ENCODE measurements around the gene TXNL4A. TPM values are rescaled to one million over a fixed set of nuclear protein-coding genes. Genes with fewer than 3 reads are reported as not detected.

The TXNL4A gene
- total RNA-seq, 4 donors from 2014 or later: 14.0 to 44.5 (median 19.4) TPM

DNA sequence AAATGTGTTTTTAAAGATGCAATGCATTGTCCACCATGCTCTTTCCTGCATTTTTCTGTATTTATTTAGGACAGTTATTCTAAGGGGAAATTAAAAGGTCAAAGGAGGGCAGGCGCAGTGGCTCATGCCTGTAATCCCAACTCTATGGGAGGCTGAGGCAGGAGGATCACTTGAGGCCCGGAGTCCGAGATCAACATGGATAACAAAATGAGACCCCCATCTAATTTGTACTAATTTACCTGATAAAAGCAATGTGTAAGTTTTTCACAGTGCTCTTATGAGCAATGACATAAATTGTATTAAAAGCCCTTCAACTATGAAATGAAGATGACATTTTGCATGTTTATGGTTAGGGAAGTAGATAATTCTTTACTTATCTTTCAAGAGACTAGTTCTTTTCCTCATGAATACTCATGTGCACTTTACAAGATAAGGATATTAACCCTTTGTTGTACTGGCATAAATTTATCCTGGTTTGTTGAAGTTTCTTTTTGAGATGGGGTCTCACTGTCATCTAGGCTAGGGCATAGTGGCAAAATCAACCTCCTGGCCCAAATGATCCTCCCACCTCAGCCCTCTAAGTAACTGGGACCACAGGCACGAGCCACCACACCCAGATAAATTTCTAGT lies 14.2 kb downstream of the TXNL4A start:
- no peaks in the 10 kb centered on the region for H3K9me3 ChIP-seq
- H3K27ac ChIP-seq: no peak overlapping the region
- peaks cover 0 to 4% (median 0%) of the 10 kb centered on the region in 4 donors for H3K4me1 ChIP-seq
- H3K4me3 ChIP-seq: no peak overlapping the region
- H3K36me3 ChIP-seq: peaks cover 0 to 63% (median 0%) of the 10 kb centered on the region in 3 donors
- DNase-seq: no peak
- H3K27me3 ChIP-seq: no peaks in the 10 kb centered on the region
- TF ChIP-seq, protein P1, sequence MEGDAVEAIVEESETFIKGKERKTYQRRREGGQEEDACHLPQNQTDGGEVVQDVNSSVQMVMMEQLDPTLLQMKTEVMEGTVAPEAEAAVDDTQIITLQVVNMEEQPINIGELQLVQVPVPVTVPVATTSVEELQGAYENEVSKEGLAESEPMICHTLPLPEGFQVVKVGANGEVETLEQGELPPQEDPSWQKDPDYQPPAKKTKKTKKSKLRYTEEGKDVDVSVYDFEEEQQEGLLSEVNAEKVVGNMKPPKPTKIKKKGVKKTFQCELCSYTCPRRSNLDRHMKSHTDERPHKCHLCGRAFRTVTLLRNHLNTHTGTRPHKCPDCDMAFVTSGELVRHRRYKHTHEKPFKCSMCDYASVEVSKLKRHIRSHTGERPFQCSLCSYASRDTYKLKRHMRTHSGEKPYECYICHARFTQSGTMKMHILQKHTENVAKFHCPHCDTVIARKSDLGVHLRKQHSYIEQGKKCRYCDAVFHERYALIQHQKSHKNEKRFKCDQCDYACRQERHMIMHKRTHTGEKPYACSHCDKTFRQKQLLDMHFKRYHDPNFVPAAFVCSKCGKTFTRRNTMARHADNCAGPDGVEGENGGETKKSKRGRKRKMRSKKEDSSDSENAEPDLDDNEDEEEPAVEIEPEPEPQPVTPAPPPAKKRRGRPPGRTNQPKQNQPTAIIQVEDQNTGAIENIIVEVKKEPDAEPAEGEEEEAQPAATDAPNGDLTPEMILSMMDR (IDR thresholded peaks at IDR 0.05): no peak
- TF ChIP-seq POLR2A (IDR thresholded peaks at IDR 0.05): no peak

DNA sequence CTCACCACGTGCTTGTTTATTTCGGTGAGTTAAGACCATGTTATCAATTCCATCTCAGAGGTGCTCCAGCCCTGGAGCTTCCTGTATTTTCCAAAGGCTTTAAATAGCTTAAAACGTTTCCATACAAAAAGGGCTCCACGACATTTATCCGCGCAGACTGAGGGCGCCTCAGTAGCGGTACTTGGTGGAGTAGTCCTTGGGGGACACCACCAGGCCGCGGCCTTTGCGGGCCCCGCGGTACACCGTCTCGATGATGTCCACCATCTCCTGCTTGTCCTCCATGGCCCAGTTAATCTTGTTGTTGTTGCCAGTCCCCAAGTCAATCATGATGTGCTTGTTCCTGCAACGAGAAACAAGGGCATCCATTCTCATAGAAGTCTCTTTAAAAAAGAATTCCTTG lies 14.8 kb downstream of the TXNL4A start:
- Histone ChIP-seq H3K4me1 (peaks cover 0 to 4% (median 0%) of the 10 kb centered on the region in 4 donors), H3K9me3 (no peaks in the 10 kb centered on the region), H3K27ac (no peak overlapping the region), H3K27me3 (no peaks in the 10 kb centered on the region), H3K4me3 (no peak overlapping the region), H3K36me3 (peaks cover 0 to 67% (median 0%) of the 10 kb centered on the region in 3 donors)
- TF ChIP-seq POLR2A (IDR thresholded peaks at IDR 0.05): no peak
- TF ChIP-seq, protein P1 (IDR thresholded peaks at IDR 0.05): no peak
- DNase-seq: no peak

DNA sequence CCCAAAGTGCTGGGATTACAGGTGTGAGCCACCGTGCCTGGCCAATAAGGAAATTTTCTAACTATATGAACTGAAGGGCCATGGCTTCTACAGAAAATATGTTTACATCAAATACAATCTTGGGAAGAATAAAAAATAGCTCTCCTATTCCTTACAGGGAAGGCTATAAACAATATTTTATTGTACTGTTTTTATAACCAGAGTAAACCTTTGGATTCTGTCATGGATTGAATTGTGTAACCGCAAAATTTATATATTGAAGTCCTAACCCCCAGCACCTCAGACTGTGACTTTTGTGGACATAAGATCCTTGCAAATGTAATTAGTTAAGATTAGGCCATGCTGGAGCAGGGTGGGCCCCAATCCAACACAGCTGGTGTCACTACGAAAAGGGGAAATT lies 15.6 kb downstream of the TXNL4A start:
- peaks cover 0 to 4% (median 0%) of the 10 kb centered on the region in 4 donors for H3K4me1 ChIP-seq
- TF ChIP-seq POLR2A (IDR thresholded peaks at IDR 0.05): no peak
- TF ChIP-seq, protein P1 (IDR thresholded peaks at IDR 0.05): no peak
- DNase-seq: no peak
- peaks cover 0 to 75% (median 0%) of the 10 kb centered on the region in 3 donors for H3K36me3 ChIP-seq
- H3K27me3 ChIP-seq: no peaks in the 10 kb centered on the region
- H3K9me3 ChIP-seq: no peaks in the 10 kb centered on the region
- no peak overlapping the region for H3K27ac ChIP-seq
- no peak overlapping the region for H3K4me3 ChIP-seq

DNA sequence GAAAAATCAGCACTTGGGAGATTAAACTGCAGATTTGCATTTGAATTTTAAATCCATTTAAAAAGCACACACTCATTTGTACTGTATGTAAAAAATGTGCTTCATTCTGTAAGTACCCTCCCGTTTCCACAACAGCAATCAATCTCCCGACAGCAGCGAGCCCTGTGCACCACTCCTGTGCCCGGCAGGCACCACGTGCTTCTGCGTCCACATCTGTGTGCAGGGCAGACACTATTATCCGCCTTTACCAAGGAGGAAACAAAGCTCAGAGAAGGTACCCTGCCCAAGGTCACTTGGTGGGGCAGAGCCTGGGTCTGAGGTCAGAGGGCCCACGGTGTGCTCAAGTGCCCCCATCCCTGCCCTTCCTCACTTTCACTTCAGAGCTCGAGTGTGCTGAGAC lies 16.4 kb downstream of the TXNL4A start:
- DNase-seq: no peak

DNA sequence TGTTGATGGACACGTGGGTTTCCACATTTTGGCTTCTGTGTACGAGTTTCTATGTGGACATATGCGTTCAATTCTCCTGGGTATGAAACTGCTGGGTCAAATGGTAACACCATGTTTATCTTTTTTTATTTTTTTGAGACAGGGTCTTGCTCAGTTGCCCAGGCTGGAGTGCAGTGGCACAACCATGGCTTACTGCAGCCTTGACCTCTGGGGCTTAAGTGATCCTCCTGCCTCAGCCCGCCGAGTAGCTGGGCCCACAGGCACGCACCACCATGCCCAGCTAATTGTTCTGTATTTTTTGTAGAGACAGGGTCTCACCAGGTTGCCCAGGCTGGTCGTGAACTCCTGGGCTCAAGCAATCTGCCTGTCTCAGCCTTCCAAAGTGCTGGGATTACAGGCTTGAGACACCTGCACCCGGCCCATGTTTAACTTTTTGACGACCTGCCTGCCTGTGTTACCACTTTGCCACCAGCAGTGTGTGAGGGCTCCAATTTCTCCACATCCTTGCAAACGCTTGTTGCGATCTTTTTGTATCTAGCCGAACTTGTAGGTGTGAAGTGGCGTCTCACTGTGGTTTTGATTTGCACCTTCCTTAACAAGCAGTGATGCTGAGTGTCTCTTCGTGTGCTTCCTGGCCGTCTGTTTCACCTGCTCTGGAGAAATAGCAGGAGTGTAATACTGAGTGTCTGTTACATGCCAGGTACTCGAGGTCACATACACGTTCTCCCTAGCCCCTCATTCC lies 17.0 kb downstream of the TXNL4A start:
- H3K27me3 ChIP-seq: no peaks in the 10 kb centered on the region
- H3K9me3 ChIP-seq: no peaks in the 10 kb centered on the region
- H3K4me1 ChIP-seq: peaks cover 0 to 4% (median 0%) of the 10 kb centered on the region in 4 donors
- H3K36me3 ChIP-seq: peaks cover 0 to 83% (median 0%) of the 10 kb centered on the region in 3 donors
- no peak overlapping the region for H3K4me3 ChIP-seq
- TF ChIP-seq, protein P1 (IDR thresholded peaks at IDR 0.05): no peak
- no peak for TF ChIP-seq POLR2A (IDR thresholded peaks at IDR 0.05)
- H3K27ac ChIP-seq: no peak overlapping the region
- no peak for DNase-seq

More for the DNA sequence above, 16.4 kb downstream of the TXNL4A start:
- H3K9me3 ChIP-seq: no peaks in the 10 kb centered on the region
- H3K27ac ChIP-seq: no peak overlapping the region
- H3K4me1 ChIP-seq: peaks cover 0 to 4% (median 0%) of the 10 kb centered on the region in 4 donors
- H3K36me3 ChIP-seq: peaks cover 0 to 83% (median 0%) of the 10 kb centered on the region in 3 donors
- TF ChIP-seq, protein P1 (IDR thresholded peaks at IDR 0.05): no peak
- TF ChIP-seq POLR2A (IDR thresholded peaks at IDR 0.05): no peak
- H3K27me3 ChIP-seq: no peaks in the 10 kb centered on the region
- H3K4me3 ChIP-seq: no peak overlapping the region
